ENCODE data around the gene ANKRD11.

The ANKRD11 gene

GRCh38 chr16:89219365-89219764 is 271.0 kb downstream of the ANKRD11 start:
- TF ChIP-seq CTCF (IDR thresholded peaks at IDR 0.05; ENCODE audit: control insufficient read depth, insufficient read depth, low read depth, low read length, missing control alignments): no peak
- no peak overlapping the region for H3K4me3 ChIP-seq (ENCODE audit: control insufficient read depth, low read depth, low read length)
- DNase-seq (ENCODE audit: low read depth): no peak

All from AG09309 (cell line).